B cell (primary cell): ENCODE data around the gene PYGM. TPM values are rescaled to one million over a fixed set of nuclear protein-coding genes. Genes with fewer than 3 reads are reported as not detected.

Source experiments
- ATAC-seq: fragments of 200-7000 bp; cut with Tn5 transposase; one replicate; pipeline ENCODE4 v1.10.0; 2021; ENCODE audit warnings: low read depth, mild to moderate bottlenecking, moderate number of reproducible peaks, moderate library complexity
- CTCF ChIA-PET: fragments of 350-600 bp; sonication (Branson Sonifier 250); formaldehyde crosslinking; loops from one replicate; lab custom pipeline; 2021; ENCODE audit warnings: antibody characterized with exemption, inconsistent platforms; lab: Charles Lee
- POLR2A ChIA-PET: fragments of 350-600 bp; sonication (Branson Sonifier 250); formaldehyde crosslinking; loops from one replicate; lab custom pipeline; 2021; ENCODE audit warnings: antibody characterized with exemption; lab: Charles Lee
- DNase-seq: peaks from one replicate; pipeline ENCODE4 v3.0.0; 2013
- H2AFZ ChIP-seq: 2 replicates; pipeline ENCODE4 v1.6.1; 2012; ENCODE audit warnings: mild to moderate bottlenecking, low read depth, low read length; ENCODE audit not compliant: insufficient read depth, poor library complexity, severe bottlenecking
- H3K27ac ChIP-seq, 2 donors: 1 replicate in 1 of 2; 2 replicates in 1 of 2; pipeline ENCODE4 v1.5.1; 2012 to 2013; ENCODE audit warnings: low read length in 2 of 2, mild to moderate bottlenecking in 2 of 2, moderate library complexity in 1 of 2
- H3K27me3 ChIP-seq, 4 experiments: fragments of 200-600 bp in 1 of 4; sonication (generic) in 1 of 4; replicated peaks in 1 of 4; 1 replicate in 2 of 4; 2 replicates in 2 of 4; pipeline versions ENCODE4 v1.6.1 to v1.7.0; 2013 to 2016; ENCODE audit warnings: low read length in 3 of 4, mild to moderate bottlenecking in 2 of 4, mixed read lengths in 1 of 4, moderate library complexity in 1 of 4; ENCODE audit not compliant: insufficient read depth in 4 of 4, control insufficient read depth in 3 of 4; ENCODE audit errors: control extremely low read depth in 1 of 4
- H3K36me3 ChIP-seq, 2 experiments: replicated peaks in 1 of 2; 1 replicate in 1 of 2; 2 replicates in 1 of 2; pipeline versions ENCODE4 v1.6.1 to v1.7.1; 2013; ENCODE audit warnings: low read length in 1 of 2; ENCODE audit not compliant: insufficient read depth in 2 of 2, control insufficient read depth in 1 of 2; ENCODE audit errors: control extremely low read depth in 1 of 2, extremely low read depth in 1 of 2
- H3K4me1 ChIP-seq, 2 donors: fragments of 200-600 bp in 1 of 2; sonication (generic) in 1 of 2; 1 replicate in 1 of 2; 2 replicates in 1 of 2; pipeline versions ENCODE4 v1.5.1 to v1.6.1; 2013 to 2017; ENCODE audit warnings: low read length in 2 of 2; ENCODE audit not compliant: control insufficient read depth in 2 of 2, insufficient read depth in 2 of 2
- H3K4me2 ChIP-seq: replicated peaks from 2 replicates; pipeline ENCODE3; 2012; ENCODE audit warnings: mild to moderate bottlenecking, low read depth, low read length; ENCODE audit not compliant: poor library complexity, severe bottlenecking
- H3K4me3 ChIP-seq, 5 experiments: fragments of 200-600 bp in 1 of 5; sonication (generic) in 1 of 5; 1 replicate in 3 of 5; 2 replicates in 2 of 5; pipeline versions ENCODE4 v1.5.1 to v1.7.0; 2011 to 2016; ENCODE audit warnings: low read length in 4 of 5, mild to moderate bottlenecking in 4 of 5, low read depth in 2 of 5, control low read depth in 1 of 5, moderate library complexity in 1 of 5; ENCODE audit not compliant: insufficient read depth in 1 of 5; ENCODE audit errors: control extremely low read depth in 1 of 5, extremely low read depth in 1 of 5
- H3K79me2 ChIP-seq: fragments of 200-600 bp; sonication (generic); one replicate; pipeline ENCODE4 v1.6.0; 2016; ENCODE audit warnings: low read length; ENCODE audit not compliant: control insufficient read depth, insufficient read depth
- H3K9ac ChIP-seq: fragments of 200-600 bp; sonication (generic); 2 replicates; pipeline ENCODE4 v1.6.1; 2017; ENCODE audit warnings: mild to moderate bottlenecking, low read length, moderate library complexity
- H3K9me3 ChIP-seq, 3 donors: one replicate each; pipeline versions ENCODE4 v1.6.1 to v1.7.1; 2013; ENCODE audit warnings: low read length in 2 of 3; ENCODE audit not compliant: control insufficient read depth in 2 of 3, insufficient read depth in 1 of 3; ENCODE audit errors: control extremely low read depth in 1 of 3
- H4K20me1 ChIP-seq: 2 replicates; pipeline ENCODE4 v1.6.0; 2012; ENCODE audit warnings: mild to moderate bottlenecking, low read length; ENCODE audit not compliant: insufficient read depth, control insufficient read depth, poor library complexity, severe bottlenecking
- H3K27ac Mint-ChIP-seq: one replicate; pipeline ENCODE4 v1.8.0; 2021; ENCODE audit warnings: mixed read lengths
- H3K27me3 Mint-ChIP-seq: one replicate; pipeline ENCODE4 v1.8.0; 2021; ENCODE audit warnings: mixed read lengths
- H3K4me1 Mint-ChIP-seq: one replicate; pipeline ENCODE4 v1.8.0; 2021; ENCODE audit warnings: mixed read lengths
- H3K4me3 Mint-ChIP-seq: one replicate; pipeline ENCODE4 v1.8.0; 2021; ENCODE audit warnings: mixed read lengths
- H3K9me3 Mint-ChIP-seq: one replicate; pipeline ENCODE4 v1.8.0; 2022; ENCODE audit warnings: mixed read lengths; ENCODE audit not compliant: insufficient read depth
- CTCF ChIP-seq: fragments of 200-600 bp; IDR thresholded peaks from one replicate; pipeline ENCODE4 v1.8.0; 2022; ENCODE audit warnings: antibody characterized with exemption, mild to moderate bottlenecking
- EZH2 ChIP-seq: IDR thresholded peaks from 2 replicates; pipeline ENCODE4 v1.6.1; 2012; ENCODE audit warnings: borderline replicate concordance, low read depth, mild to moderate bottlenecking, moderate library complexity, low read length; ENCODE audit not compliant: insufficient read depth, poor library complexity, severe bottlenecking
- WGBS: methylation state at CpG from one replicate; pipeline ENCODE4 v1.1.5; 2013; ENCODE audit warnings: missing lambda C conversion rate; ENCODE audit not compliant: insufficient coverage; 5-methylcytosine and 5-hydroxymethylcytosine counted together
- intact Hi-C: fragments of 100-400 bp; cut with micrococcal nuclease; formaldehyde crosslinking; loops from one replicate; pipeline ENCODE4 v1.10.0; 2022
- polyA plus RNA-seq: library from polyadenylated mRNA; depleted of rRNA; stranded (reverse); fragments of >200 nt; gene quantifications from 2 replicates; pipeline ENCODE4 v1.2.3, GENCODE V29; 2012
- total RNA-seq, 2 donors: library from RNA; stranded (reverse); fragments of 120-200 nt in 1 of 2; gene quantifications; 1 replicate in 1 of 2; 2 replicates in 1 of 2; pipeline versions ENCODE4 v1.2.3 to v1.2.4, GENCODE V29; 2013 to 2022

PYGM gene
- total and polyA plus RNA-seq, 2 donors (not counting 1 experiment from before 2014, with no cell fraction given), result 9.3 to 9.6 TPM

DNA sequence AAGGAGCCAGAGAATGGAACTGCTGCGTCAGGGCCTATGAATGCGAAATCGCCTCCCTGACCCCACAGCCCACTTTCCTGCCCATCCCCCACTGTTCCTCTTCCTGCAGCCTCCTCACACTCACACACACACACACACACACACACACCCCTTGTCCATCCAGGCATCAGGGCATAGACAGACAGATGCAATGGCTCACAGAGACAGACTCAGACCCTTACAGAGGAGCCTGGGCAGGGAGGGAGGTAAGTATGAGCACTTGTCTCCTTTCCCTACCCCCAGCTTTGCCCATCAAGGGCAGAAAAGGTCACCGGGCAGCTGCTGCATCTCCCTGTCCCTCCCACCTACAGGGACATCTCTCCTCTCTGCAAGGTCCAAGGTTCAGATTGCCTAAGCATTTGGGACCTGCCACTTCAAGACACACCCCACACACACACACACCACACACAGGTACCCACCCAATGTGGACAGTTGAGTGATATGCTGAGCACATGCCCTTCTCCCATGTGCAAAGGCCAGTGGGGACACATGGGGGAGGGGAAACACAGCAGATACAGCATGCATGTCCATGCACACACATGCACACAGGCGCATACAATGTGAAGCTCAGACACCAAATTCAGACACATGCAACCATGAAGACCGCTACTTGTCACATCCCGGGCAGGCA lies 34.8 kb downstream of the PYGM start:
- Mint-ChIP-seq H3K27me3 (peaks cover 17% of the 10 kb centered on the region), H3K4me3 (peak overlapping the region; percentile 47), H3K27ac (peak overlapping the region; percentile 37), H3K4me1 (peaks cover 25% of the 10 kb centered on the region), H3K9me3 (no peaks in the 10 kb centered on the region)
- Histone ChIP-seq H2AFZ (no peak overlapping the region), H3K79me2 (no peaks in the 10 kb centered on the region), H3K9ac (no peak overlapping the region), H3K27me3 (peaks cover 0 to 25% (median 6%) of the 10 kb centered on the region in 4 experiments), H4K20me1 (peaks cover 58% of the 10 kb centered on the region), H3K9me3 (no peaks in the 10 kb centered on the region), H3K4me1 (peaks cover 13 to 23% of the 10 kb centered on the region in 2 donors), H3K36me3 (peaks cover 0 to 33% of the 10 kb centered on the region in 2 experiments), H3K4me2 (no peak overlapping the region), H3K4me3 (no peak overlapping the region), H3K27ac (no peak overlapping the region)
- TF ChIP-seq EZH2, result no peak
- no peak for TF ChIP-seq CTCF
- DNase-seq (no peak), ATAC-seq (no peak)
- 81% methylated on average over 4 of the region's 7 CpGs for WGBS
- intact Hi-C loops, result loop anchor here (5.0 kb wide), 1 partner anchor 278 kb away; no protein-coding TSS in a partner anchor
- ChIA-PET POLR2A (interaction anchor here (0.7 kb wide), 1 partner anchor 28 kb away, joined by 4 read pairs; no protein-coding TSS in a partner anchor), CTCF (interaction anchor here (1.0 to 1.3 kb wide), 2 partner anchors 36 to 276 kb away, joined by 3 to 4 read pairs; no protein-coding TSS in a partner anchor)
